ENCODE results near the gene SEPTIN5.

SEPTIN5 gene

DNA sequence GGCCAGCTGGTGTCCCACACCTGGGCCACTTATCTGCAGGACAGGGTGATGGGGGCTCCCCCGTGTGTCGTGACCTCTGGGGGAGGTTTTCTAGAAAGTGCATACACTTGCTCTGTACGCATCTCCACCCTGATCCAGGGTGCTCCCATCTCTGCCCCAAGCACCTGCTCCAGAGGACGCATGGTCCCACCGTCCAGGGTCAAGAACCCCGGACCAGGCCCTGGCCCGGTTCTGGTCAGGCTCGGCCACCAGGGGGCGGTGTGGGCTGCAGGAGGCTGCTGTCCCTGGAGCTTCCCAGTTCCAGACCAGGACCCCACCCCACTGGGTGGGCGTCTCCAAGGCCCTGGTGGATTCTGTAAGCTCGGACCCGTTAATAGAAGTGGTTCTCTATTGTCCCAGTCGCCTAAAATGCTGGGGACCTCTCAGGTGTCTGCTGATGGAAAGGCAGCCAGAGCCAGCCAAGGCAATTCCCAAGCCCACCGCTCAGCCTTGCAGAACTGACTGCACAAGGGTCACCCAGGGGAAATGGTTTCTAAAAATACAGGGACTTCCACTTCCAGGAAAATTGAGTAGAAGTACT is 34.7 kb upstream of the SEPTIN5 start:
- Mint-ChIP-seq H3K27me3 (ENCODE audit: low read depth) (peaks cover 27% of the 10 kb centered on the region), H3K9me3 (peaks cover 25% of the 10 kb centered on the region), H3K4me3 (no peak overlapping the region), H3K36me3 (ENCODE audit: low read depth) (no peaks in the 10 kb centered on the region), H3K27ac (peak overlapping the region in 1 of 3 experiments; percentile 71), H3K4me1 (peaks cover 34% of the 10 kb centered on the region)
- TF ChIP-seq, protein P1, sequence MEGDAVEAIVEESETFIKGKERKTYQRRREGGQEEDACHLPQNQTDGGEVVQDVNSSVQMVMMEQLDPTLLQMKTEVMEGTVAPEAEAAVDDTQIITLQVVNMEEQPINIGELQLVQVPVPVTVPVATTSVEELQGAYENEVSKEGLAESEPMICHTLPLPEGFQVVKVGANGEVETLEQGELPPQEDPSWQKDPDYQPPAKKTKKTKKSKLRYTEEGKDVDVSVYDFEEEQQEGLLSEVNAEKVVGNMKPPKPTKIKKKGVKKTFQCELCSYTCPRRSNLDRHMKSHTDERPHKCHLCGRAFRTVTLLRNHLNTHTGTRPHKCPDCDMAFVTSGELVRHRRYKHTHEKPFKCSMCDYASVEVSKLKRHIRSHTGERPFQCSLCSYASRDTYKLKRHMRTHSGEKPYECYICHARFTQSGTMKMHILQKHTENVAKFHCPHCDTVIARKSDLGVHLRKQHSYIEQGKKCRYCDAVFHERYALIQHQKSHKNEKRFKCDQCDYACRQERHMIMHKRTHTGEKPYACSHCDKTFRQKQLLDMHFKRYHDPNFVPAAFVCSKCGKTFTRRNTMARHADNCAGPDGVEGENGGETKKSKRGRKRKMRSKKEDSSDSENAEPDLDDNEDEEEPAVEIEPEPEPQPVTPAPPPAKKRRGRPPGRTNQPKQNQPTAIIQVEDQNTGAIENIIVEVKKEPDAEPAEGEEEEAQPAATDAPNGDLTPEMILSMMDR (IDR thresholded peaks at IDR 0.05; ENCODE audit: unreplicated experiment in 3 of 3) = peak; percentile 60 to 64 (median 62)

DNA sequence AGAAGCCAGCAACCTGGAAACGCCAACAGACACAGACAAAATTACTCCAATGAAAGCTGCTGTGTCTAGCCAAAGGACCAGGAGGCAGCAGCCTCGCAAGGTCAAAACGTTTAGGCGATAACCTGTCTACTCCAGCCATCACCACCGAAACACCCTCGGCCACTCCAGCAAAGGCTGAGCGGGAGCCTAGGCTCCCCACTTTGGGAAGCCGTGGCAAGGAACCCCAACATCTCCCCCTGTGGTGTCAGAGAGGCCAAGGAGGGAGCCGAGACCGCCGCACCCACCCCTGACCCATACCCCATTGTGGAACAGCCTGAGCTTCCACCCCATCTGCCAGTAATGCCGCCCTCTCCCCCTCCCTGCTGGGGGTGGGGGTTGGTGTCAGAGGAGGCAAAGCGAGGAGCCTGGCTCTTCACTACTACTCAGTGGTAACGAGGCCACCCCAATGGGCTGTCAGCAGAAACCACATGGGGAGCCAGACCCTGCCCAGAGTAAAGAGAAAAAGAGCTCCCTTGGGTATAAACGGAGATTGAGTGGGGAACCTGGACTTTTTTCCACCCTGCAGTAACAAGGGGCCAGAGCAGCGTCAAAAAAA is 33.9 kb upstream of the SEPTIN5 start:
- Mint-ChIP-seq H3K4me3 (no peak overlapping the region), H3K9me3 (peaks cover 27% of the 10 kb centered on the region), H3K36me3 (ENCODE audit: low read depth) (no peaks in the 10 kb centered on the region), H3K4me1 (peaks cover 26% of the 10 kb centered on the region), H3K27me3 (ENCODE audit: low read depth) (peaks cover 27% of the 10 kb centered on the region), H3K27ac (no peak overlapping the region)
- TF ChIP-seq, protein P1 (IDR thresholded peaks at IDR 0.05; ENCODE audit: unreplicated experiment in 3 of 3) = no peak

DNA sequence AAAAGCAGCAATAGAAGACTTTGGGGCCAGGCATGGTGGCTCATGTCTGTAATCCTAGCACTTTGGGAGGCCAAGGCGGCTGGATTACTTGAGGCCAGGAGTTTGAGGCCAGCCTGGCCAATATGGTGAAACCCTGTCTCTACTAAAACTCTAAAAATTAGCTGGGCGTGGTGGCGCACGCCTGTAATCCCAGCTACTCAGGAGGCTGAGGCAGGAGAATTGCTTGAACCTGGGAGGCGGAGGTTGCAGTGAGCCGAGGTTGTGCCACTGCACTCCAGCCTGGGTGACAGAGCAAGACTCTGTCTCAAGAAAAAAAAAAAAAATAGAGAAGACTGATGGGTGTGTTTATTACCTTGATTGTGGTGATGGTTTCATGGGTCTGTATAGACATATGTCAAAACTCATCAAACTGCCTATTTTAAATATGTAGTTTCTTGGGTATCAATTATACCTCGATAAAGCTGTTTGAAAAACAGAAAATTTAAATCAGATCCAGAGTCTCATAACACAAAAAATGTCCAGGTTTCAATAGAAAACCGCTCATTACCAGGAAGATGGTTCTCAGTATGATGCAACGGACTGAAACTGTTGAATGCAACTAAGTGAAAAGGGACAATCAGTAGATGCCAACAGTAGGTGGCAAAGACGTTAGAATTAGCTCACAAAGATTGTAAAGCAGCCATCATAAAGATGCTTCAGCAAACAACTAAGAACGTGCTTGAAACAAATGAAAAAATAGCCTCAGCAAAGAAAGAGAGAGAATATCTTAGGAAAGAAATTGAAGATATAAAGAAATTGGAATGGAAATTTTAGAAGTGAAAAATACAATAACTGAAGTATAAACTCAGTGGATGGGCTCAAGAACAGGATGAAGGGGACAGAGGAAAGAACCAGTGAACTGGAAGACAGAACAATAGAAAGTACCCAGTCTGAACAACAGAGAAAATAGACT is 33.1 kb upstream of the SEPTIN5 start:
- TF ChIP-seq, protein P1 (IDR thresholded peaks at IDR 0.05; ENCODE audit: unreplicated experiment in 3 of 3) = no peak
- peaks cover 29% of the 10 kb centered on the region for H3K9me3 Mint-ChIP-seq
- H3K36me3 Mint-ChIP-seq (ENCODE audit: low read depth) = no peaks in the 10 kb centered on the region
- peaks cover 21% of the 10 kb centered on the region for H3K4me1 Mint-ChIP-seq
- no peak overlapping the region for H3K27ac Mint-ChIP-seq
- no peak overlapping the region for H3K4me3 Mint-ChIP-seq
- peaks cover 27% of the 10 kb centered on the region for H3K27me3 Mint-ChIP-seq (ENCODE audit: low read depth)

DNA sequence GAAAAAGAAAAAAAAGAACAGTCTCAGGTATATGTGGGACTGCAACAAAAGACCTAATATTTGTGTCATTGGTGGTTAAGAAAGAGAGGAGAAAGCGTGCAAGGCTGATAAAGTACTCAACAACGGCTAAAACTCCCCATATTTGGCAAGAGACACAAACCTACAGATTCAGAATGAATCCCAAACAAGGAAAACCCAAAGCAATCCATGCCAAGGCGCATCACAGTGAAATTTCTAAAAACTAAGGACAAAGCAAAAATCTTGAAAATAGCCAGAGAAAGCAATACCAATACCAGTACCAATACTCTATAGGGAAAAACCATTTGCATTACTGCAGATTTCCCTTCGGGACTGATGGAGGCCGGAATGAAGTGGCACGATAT is 32.4 kb upstream of the SEPTIN5 start:
- Mint-ChIP-seq H3K9me3 (peaks cover 31% of the 10 kb centered on the region), H3K27me3 (ENCODE audit: low read depth) (peaks cover 27% of the 10 kb centered on the region), H3K27ac (no peak overlapping the region), H3K4me3 (no peak overlapping the region), H3K4me1 (peaks cover 21% of the 10 kb centered on the region), H3K36me3 (ENCODE audit: low read depth) (no peaks in the 10 kb centered on the region)
- TF ChIP-seq, protein P1 (IDR thresholded peaks at IDR 0.05; ENCODE audit: unreplicated experiment in 3 of 3) = no peak

DNA sequence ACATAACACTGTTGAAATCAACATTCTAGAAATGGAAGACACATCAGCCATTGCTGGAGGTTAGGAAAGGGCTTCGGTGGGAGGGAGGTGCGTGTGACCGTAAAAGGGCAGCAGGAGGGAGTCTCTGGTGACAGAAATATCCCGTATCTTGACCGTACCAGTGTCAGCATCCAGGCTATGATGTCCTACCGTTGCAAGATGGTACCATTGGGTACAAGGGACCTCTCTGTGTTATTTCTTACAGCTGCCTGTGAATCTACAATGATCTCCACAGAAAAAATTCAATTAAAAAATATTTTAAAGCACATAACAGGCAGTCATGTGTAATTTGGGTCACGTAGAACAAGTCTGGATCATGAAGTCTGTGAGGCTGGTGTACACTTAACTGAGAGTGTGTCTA is 27.4 kb upstream of the SEPTIN5 start:
- H3K9me3 Mint-ChIP-seq = peaks cover 24% of the 10 kb centered on the region
- peaks cover 10% of the 10 kb centered on the region for H3K4me1 Mint-ChIP-seq
- H3K27me3 Mint-ChIP-seq (ENCODE audit: low read depth) = peaks cover 22% of the 10 kb centered on the region
- TF ChIP-seq, protein P1 (IDR thresholded peaks at IDR 0.05; ENCODE audit: unreplicated experiment in 3 of 3) = no peak
- no peaks in the 10 kb centered on the region for H3K36me3 Mint-ChIP-seq (ENCODE audit: low read depth)
- H3K27ac Mint-ChIP-seq = no peak overlapping the region
- H3K4me3 Mint-ChIP-seq = no peak overlapping the region
